K562 (cell line): ENCODE measurements around the gene HPS3. TPM values are rescaled to one million over a fixed set of nuclear protein-coding genes. Genes with fewer than 3 reads are reported as not detected.

ENCODE experiments used
- ASH1L ChIP-seq: fragments of 450-650 bp; IDR thresholded peaks from 2 replicates; pipeline ENCODE4 v1.6.1; 2018; ENCODE audit warnings: borderline replicate concordance, mild to moderate bottlenecking, low read depth; ENCODE audit not compliant: partially characterized antibody
- ATF7 ChIP-seq: fragments of 450-650 bp; IDR thresholded peaks from 2 replicates; pipeline ENCODE4 v1.7.1; 2014; ENCODE audit warnings: mild to moderate bottlenecking, moderate library complexity
- CBX8 ChIP-seq: fragments of 200-600 bp; sonication (generic); IDR thresholded peaks from 2 replicates; pipeline ENCODE4 v1.6.1; 2012; ENCODE audit warnings: borderline replicate concordance, mixed run types, low read depth, mild to moderate bottlenecking, moderate library complexity, mixed read lengths, low read length, control low read depth, inconsistent platforms; ENCODE audit not compliant: poor library complexity, severe bottlenecking; ENCODE audit errors: extremely low read depth
- HSF4 ChIP-seq: fragments of 250-450 bp; sonication (Bioruptor Pico); IDR thresholded peaks from 2 replicates; pipeline ENCODE4 v2.1.2; 2022; ENCODE audit warnings: mild to moderate bottlenecking, moderate library complexity, borderline replicate concordance
- KLF6 ChIP-seq: fragments of 250-450 bp; sonication (Bioruptor Pico); IDR thresholded peaks from 2 replicates; pipeline ENCODE4 v1.4.0; 2020; ENCODE audit warnings: mild to moderate bottlenecking, moderate library complexity, borderline replicate concordance
- MIER1 ChIP-seq: fragments of 450-650 bp; IDR thresholded peaks from 2 replicates; pipeline ENCODE4 v1.6.1; 2016; ENCODE audit warnings: antibody characterized with exemption, mild to moderate bottlenecking, low read depth
- NEUROD1 ChIP-seq: fragments of 150-350 bp; IDR thresholded peaks from 2 replicates; pipeline ENCODE4 v1.6.1; 2014; ENCODE audit warnings: borderline replicate concordance, low read length, low read depth; ENCODE audit not compliant: partially characterized antibody
- PHB ChIP-seq: fragments of 250-450 bp; sonication (Bioruptor Pico); IDR thresholded peaks from 2 replicates; pipeline ENCODE4 v1.5.0; 2021
- RBFOX2 ChIP-seq: fragments of 200-400 bp; formaldehyde crosslinking; IDR thresholded peaks from 2 replicates; pipeline ENCODE4 v1.6.1; 2017; ENCODE audit warnings: low read depth, mild to moderate bottlenecking, low read length, moderate library complexity
- REST ChIP-seq, 2 experiments: fragments of 450-650 bp; formaldehyde crosslinking in 1 of 2; IDR thresholded peaks; 2 replicates each; pipeline versions ENCODE4 v1.4.0 to v1.6.1; 2014 to 2020; ENCODE audit warnings: mild to moderate bottlenecking in 2 of 2, borderline replicate concordance in 1 of 2, low read depth in 1 of 2
- RNF2 ChIP-seq: sonication (generic); IDR thresholded peaks from 2 replicates; pipeline ENCODE4 v1.6.1; 2016
- TBP ChIP-seq: optimal IDR thresholded peaks from 2 replicates; pipeline ENCODE3; 2011; ENCODE audit warnings: low read depth, low read length, improper control_type of control experiment
- TEAD4 ChIP-seq, 2 experiments: sonication (generic) in 1 of 2; formaldehyde crosslinking in 1 of 2; IDR thresholded peaks; 2 replicates each; pipeline versions ENCODE4 v1.6.1 to v1.8.0; 2012 to 2022; ENCODE audit warnings: borderline replicate concordance in 1 of 2, inconsistent platforms in 1 of 2, low read length in 1 of 2, mild to moderate bottlenecking in 1 of 2, missing genetic modification reagents in 1 of 2
- ZBTB17 ChIP-seq: fragments of 450-650 bp; formaldehyde crosslinking; IDR thresholded peaks from 2 replicates; pipeline ENCODE4 v1.4.0; 2020; ENCODE audit warnings: mild to moderate bottlenecking
- ZKSCAN8 ChIP-seq: fragments of 200-800 bp; sonication (Bioruptor generic); IDR thresholded peaks from 2 replicates; pipeline ENCODE4 v1.6.1; 2016; ENCODE audit warnings: missing genetic modification characterization, missing compliant biosample characterization
- ZNF347 ChIP-seq: fragments of 450-650 bp; formaldehyde crosslinking; IDR thresholded peaks from 2 replicates; pipeline ENCODE4 v1.4.0; 2020; ENCODE audit warnings: low read depth, mild to moderate bottlenecking, moderate library complexity
- ZNF41 ChIP-seq: fragments of 250-450 bp; sonication (Bioruptor Pico); conservative IDR thresholded peaks from 2 replicates; pipeline ENCODE4 v1.4.0; 2020; ENCODE audit warnings: mild to moderate bottlenecking
- polyA plus RNA-seq, 8 experiments: library from polyadenylated mRNA; depleted of rRNA in 4 of 8; stranded (reverse) in 5 of 8; unstranded in 3 of 8; fragments of >200 nt; fragmentation: Nextera tagmentation in 2 of 8; fragmentation: Illumina TruSeq in 1 of 8; extraction: Ambion mirVana in 2 of 8; extraction: Trizol in 1 of 8; gene quantifications; 2 replicates each; pipeline versions ENCODE4 v1.2.1 to v1.2.3, GENCODE V29; 2011 to 2014; ENCODE audit warnings: inconsistent platforms in 1 of 8, missing spikeins in 1 of 8
- total RNA-seq, 7 experiments: library from RNA; depleted of rRNA in 6 of 7; stranded (reverse); fragments of >200 nt in 6 of 7; fragmentation: Illumina TruSeq in 2 of 7; extraction: Trizol in 2 of 7; gene quantifications; 2 replicates each; pipeline versions ENCODE4 v1.2.1 to v1.2.3, GENCODE V29; 2011 to 2021; ENCODE audit warnings: low replicate concordance in 1 of 7

Gene HPS3
- total and polyA plus RNA-seq, 9 of the 15 experiments (the other 6 are each of a cell fraction or from before 2014, with no cell fraction given): 1.2 to 11.3 (median 7.6) TPM

DNA sequence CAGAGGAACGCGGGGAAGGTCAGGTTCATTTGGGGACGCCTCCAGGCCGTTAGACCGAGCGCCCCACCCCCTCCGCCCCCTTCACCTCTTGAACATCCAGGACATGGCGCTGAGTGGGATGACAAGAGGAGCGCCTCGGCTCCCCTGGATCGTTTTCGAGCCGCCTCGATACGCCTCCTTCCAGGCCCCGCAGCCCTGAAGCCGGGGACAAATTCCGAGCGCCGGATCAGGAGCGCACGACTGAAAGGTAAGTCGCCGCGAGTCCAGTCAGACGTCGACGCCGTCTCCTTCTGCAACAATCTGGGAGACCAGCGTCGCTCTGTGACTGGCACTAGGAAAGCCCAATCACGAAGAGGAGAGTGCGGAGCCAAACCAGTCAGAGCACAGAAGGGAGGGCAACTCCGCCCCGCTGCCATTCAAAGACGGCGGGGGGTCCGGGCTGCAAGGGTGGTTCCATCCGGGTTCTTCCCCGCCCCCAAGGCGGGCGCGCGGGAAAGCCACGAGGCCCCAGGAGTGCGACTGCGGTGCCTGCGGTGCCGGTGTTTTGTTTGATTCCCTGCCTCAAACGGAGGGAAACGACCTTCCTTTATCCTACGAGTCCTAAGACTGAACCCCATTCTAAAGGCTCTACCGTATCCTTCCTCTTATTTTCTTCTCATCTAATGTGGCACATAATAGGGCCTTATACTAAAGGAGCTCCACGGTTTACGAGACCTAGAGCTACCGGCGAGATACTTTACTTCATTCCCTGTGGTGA is 43.0 kb upstream of the HPS3 start, which contains the start of gene HLTF (continued):
- TF ChIP-seq TEAD4 (IDR thresholded peaks at IDR 0.05; ENCODE audit: low read length) (peak; percentile 57; the same call in 1 of the 2 replicates), TEAD4 (CRISPR knock-in tag; IDR thresholded peaks at IDR 0.05; ENCODE audit: borderline replicate concordance) (no peak), ZKSCAN8 (CRISPR knock-in tag) (peak; percentile 67; the same call in 1 of the 2 replicates), HSF4 (CRISPR knock-in tag) (peak; percentile 64; the same call in 1 of the 2 replicates), KLF6 (CRISPR knock-in tag) (peak; percentile 78; the same call in 1 of the 2 replicates), PHB (CRISPR knock-in tag) (no peak), ZNF41 (peak; percentile 66; the same call in 1 of the 2 replicates), MIER1 (no peak), RBFOX2 (peak; percentile 93), RNF2 (peak; percentile 97), ATF7 (peak; percentile 66), ZBTB17 (no peak; the same call in 1 of the 2 replicates), ZNF347 (CRISPR knock-in tag) (no peak), CBX8 (no peak), NEUROD1 (peak; percentile 82), REST (IDR thresholded peaks at IDR 0.05; ENCODE audit: borderline replicate concordance) (peak; percentile 27; the same call in 1 of the 2 replicates), REST (CRISPR knock-in tag; IDR thresholded peaks at IDR 0.05; ENCODE audit: low read depth) (0 out of 2 replicates have a peak, but pooled peaks have one; percentile 31), ASH1L (peak; percentile 94), TBP (peak; percentile 68)
